NCI-H1694 (cell line): ENCODE results near the gene FAM89B.
A peak's percentile ranks its signal among the peaks of the same experiment; 100 is the strongest.
"Not testable (repeated sequence)": the region's sequence is repeated elsewhere in the genome, so short reads cannot be mapped to it uniquely, and the experiment has no call there.

ENCODE experiments used
- DNase-seq: peaks from one replicate; lab custom pipeline; 2025; lab: John Stamatoyannopoulos, UW

The FAM89B gene

GRCh38 chr11:65572356-65573051 is at the start of gene FAM89B:
Gene FAM89B, plus strand, starts transcription at chr11:65572538. Its CDS starts 132 bp downstream, at chr11:65572670.
- DNase-seq, result peak; percentile 63

- DNase-seq, result not testable (repeated sequence)
Measured at GRCh38 chr11:65522718-65523630, 49.4 kb upstream of the FAM89B start.

DNA sequence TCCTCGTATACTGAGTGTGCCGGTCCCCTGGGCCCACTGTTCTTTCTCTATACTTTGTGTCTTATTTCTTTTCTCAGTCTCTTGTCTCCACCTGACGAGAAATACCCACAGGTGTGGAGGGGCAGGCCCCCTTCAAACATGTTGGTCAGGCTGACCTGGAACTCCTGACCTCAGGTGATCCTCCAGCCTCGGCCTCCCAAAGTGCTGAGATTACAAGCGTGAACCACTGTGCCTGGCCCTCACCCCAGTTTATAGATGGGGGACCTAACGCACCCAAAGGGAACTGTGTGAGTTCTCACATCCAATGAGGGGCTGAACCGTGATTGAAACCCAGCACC is 48.7 kb upstream of the FAM89B start:
- not testable (repeated sequence) for DNase-seq

- DNase-seq, result no peak
Measured at GRCh38 chr11:65524014-65524740, 48.2 kb upstream of the FAM89B start.

DNA sequence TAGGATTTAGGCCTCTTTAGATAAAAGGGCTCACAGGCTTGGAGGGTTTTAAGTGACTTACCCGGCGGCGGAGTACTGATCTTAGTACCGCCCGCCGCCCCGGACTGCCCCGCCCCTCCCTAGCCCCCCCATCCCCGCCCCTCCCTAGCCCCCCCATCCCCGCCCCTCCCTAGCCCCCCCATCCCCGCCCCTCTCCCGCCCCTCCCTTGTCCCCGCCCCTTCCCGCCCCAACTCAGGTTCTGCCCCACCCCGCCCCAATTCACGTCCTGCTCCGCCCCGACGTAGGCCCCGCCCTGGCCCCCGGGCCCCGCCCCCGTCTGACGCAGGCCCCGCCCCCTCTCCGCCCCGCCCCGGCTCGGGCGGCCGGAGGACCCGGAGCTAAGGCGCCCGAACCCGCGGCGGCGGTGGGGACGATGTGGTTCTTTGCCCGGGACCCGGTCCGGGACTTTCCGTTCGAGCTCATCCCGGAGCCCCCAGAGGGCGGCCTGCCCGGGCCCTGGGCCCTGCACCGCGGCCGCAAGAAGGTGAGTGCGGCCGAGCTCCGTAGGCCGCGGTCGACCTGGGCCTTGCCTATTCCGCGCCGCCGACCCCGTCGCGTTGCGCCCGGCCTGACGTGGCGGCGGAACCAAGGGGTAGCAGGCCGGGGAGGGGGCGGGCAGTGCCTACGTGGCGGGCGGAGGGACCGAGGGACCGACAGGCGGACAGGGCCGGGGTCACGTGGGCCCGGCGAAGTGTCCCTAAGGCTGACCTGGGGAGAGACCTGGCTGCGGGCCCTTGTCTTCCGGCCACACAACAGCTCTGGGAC is 47.4 kb upstream of the FAM89B start, which contains the start of gene SCYL1:
SCYL1 (plus strand) TSS at position 343 of the 805 bp plus-strand sequence; CDS start at position 414, 71 bp downstream.
- peak; percentile 32 for DNase-seq

DNA sequence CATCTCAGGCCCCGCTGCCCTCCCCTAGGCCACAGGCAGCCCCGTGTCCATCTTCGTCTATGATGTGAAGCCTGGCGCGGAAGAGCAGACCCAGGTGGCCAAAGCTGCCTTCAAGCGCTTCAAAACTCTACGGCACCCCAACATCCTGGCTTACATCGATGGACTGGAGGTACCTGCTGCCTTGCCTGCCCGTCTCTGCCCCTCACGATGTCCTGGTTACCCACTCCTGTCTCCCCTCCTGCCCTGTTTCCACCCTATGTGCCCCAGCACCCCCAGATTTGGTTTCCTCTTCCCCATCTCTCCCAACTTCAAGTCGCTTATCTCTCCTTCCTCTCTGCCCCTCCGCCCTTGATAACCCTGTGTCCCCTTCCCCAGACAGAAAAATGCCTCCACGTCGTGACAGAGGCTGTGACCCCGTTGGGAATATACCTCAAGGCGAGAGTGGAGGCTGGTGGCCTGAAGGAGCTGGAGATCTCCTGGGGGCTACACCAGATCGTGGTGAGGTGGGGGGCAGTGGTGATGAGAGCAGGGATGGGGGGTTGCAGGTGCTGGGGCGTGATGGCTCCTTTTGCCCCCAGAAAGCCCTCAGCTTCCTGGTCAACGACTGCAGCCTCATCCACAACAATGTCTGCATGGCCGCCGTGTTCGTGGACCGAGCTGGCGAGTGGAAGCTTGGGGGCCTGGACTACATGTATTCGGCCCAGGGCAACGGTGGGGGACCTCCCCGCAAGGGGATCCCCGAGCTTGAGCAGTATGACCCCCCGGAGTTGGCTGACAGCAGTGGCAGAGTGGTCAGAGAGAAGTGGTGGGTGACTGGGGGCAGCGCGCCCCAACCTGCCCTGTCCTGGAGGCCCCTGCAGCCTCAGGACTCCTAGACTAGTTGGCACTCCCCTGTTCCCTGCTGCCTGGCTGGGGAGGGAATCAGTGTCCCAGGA is 46.5 kb upstream of the FAM89B start:
- DNase-seq, result no peak

GRCh38 chr11:65526744-65527143 is 45.6 kb upstream of the FAM89B start:
- no peak for DNase-seq

DNA sequence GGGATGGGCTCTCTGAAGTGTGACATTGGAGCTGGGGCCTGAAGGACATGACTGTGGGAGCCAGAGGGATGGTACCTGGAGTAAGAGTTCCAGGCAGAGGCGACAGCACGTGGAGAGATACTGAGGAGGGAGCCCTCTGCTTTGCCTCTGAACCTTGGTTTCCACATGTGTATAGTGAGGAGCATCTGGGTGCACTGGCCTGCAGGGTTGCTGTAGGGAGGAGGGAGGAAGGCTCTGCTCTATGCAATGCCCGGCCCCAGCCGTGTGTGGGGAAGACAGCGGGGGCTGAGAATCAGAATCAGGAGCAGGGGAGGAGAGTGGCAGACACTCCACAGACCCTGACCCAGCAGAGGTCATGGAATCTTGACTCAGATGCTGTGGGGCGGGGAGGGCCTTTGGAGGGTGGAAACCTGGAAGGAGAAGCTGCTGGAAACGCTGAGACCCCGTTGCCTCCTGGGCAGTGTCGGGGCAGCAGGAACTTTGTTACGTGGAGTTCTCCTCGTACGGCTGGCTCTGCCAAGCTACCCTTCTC is 43.5 kb upstream of the FAM89B start:
- DNase-seq, result no peak

- no peak for DNase-seq
Measured at GRCh38 chr11:65529475-65530156, 42.7 kb upstream of the FAM89B start.

GRCh38 chr11:65530157-65530496 is 42.2 kb upstream of the FAM89B start:
- DNase-seq, result no peak

DNA sequence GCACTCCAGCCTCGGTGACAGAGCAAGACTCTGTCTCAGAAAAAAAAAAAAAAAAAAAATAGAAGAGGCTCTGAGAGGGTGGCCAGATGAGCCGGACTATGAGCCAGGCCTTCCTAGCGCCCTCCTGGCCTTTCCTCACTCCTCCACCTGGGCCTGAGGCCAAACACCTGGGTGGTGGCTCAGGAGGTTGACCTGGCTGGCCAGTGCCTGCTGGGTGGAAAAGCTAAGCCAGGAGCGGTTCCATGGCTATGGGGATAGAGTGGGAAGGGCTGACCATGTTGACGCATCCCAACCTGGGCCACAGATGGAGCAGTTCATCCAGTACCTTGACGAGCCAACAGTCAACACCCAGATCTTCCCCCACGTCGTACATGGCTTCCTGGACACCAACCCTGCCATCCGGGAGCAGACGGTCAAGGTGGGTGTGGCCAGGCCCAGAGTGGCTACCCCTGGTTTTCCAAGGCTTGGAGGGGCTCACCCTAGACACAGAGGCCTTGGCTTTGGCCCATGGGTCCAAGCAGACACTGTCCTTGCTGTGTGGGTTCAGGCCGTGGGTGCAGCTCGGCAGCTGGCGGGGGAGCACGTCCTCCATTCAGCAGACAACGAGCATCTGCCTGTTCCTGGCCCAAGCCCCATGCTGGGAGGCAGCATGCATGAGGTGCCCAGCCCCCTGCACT is 39.8 kb upstream of the FAM89B start:
- DNase-seq, result no peak

DNA sequence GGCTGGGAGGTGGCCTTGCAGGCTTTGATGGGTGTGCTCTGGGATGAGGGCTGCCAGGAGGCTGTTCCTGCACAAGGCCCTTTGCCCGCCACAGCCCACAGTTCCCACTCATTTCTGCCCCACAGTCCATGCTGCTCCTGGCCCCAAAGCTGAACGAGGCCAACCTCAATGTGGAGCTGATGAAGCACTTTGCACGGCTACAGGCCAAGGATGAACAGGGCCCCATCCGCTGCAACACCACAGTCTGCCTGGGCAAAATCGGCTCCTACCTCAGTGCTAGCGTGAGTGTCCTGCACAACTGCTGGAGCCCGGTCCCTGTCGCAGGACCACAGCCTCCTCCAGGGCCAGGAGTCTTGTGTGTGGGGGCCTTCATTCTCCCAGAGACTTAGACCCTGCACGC is 37.2 kb upstream of the FAM89B start:
- DNase-seq, result no peak

DNA sequence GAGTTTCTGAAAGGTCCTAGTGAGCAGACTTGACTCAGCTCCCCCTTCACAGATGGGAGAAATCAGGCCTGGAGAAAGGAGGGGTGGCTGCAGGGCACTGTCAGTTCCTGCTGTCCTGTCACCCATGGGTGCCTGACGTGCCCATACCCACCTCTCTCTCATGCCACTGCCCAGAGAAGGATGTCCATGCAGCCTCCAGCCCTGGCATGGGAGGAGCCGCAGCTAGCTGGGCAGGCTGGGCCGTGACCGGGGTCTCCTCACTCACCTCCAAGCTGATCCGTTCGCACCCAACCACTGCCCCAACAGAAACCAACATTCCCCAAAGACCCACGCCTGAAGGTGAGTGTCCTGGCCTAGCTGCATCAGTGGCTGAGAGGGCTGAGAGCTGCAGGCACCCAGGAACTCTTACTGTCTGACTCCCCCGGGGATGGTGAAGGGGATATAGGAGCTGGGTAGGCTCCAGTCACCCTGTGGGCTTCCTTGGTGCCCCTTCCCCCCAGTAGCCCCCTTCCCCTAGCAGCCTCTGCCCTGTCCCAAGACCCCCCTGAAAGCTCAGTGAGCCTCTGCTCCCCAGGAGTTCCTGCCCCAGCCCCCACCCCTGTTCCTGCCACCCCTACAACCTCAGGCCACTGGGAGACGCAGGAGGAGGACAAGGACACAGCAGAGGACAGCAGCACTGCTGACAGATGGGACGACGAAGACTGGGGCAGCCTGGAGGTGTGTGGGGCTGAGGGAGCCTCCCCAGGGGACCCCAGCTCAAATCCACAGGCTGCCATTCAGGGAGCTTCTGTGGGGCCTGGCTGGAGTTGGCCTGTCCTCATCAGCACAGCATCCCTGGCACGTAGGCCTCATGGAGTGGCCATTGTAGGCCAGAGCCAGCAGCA is 35.7 kb upstream of the FAM89B start:
- DNase-seq, result no peak

DNA sequence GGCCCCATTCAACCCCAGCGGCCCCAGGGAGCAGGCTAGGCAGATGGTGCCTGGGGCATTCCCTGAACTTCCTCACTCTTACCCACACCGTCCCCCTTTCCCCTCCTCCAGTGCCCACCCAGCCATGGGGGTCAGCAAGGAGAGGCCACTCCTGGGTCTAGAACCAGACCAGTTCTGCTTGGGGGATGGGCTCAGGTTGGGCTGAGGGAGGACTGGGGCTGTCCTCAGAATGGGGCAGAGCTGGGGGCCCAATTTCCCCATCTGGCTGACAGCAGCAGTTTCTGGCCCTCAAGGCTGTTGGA is 35.1 kb upstream of the FAM89B start:
- no peak for DNase-seq

- DNase-seq, result no peak
Measured at GRCh38 chr11:65537620-65538231, 34.6 kb upstream of the FAM89B start.

DNA sequence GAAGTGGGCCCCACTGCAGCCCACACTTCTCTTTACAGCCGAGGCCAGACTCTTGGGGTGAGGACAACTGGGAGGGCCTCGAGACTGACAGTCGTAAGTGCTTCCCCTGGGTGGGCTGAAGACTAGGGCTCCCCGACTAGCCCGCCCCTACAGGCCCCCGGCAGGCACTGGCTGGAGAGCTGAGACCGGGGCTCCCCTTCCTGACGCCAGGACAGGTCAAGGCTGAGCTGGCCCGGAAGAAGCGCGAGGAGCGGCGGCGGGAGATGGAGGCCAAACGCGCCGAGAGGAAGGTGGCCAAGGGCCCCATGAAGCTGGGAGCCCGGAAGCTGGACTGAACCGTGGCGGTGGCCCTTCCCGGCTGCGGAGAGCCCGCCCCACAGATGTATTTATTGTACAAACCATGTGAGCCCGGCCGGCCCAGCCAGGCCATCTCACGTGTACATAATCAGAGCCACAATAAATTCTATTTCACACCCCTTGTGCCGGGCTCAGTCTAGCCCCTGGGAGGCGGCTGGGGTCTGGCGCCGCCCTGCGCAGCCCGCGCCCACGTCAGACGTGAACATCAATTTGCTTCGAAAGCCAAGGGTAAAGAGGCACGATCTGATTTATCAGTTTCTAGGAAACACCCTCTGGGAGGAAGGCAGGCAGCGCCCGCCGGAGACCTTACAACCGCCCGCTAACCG is 34.0 kb upstream of the FAM89B start:
- DNase-seq, result no peak
